SK-N-SH (cell line): Measurements from ENCODE around the gene SLC2A5. TPM values are rescaled to one million over a fixed set of nuclear protein-coding genes. Genes with fewer than 3 reads are reported as not detected.

Experiments
- CTCF ChIA-PET: fragments of 300-600, 350-600 bp; formaldehyde crosslinking; extraction: SDS; loops from one replicate; lab custom pipeline; 2021; lab: Yijun Ruan, JAX
- POLR2A ChIA-PET: fragments of 350-600 bp; sonication (Branson Sonifier 250); formaldehyde crosslinking; extraction: SDS; loops from one replicate; lab custom pipeline; 2020; ENCODE audit warnings: antibody characterized with exemption, inconsistent platforms; lab: Yijun Ruan, JAX
- DNase-seq: peaks from one replicate; pipeline ENCODE4 v3.0.0; 2012
- H2AFZ ChIP-seq: fragments of 200-600 bp; sonication (generic); 2 replicates; pipeline ENCODE4 v1.8.1; 2016; ENCODE audit warnings: antibody characterized with exemption, mild to moderate bottlenecking, low read depth
- H3F3A ChIP-seq: fragments of 200-600 bp; sonication (generic); replicated peaks from 2 replicates; pipeline ENCODE3; 2016; ENCODE audit warnings: antibody characterized with exemption, mild to moderate bottlenecking; ENCODE audit not compliant: insufficient read depth
- H3K27ac ChIP-seq, 2 experiments: fragments of 200-500 bp in 1 of 2; fragments of 200-600 bp in 1 of 2; sonication (Bioruptor generic) in 1 of 2; sonication (generic), shearing (Covaris generic) in 1 of 2; 2 replicates each; pipeline versions ENCODE4 v1.5.1 to v1.6.1; 2014 to 2016; ENCODE audit warnings: low read depth in 2 of 2, inconsistent platforms in 1 of 2, low read length in 1 of 2, mild to moderate bottlenecking in 1 of 2, mixed read lengths in 1 of 2
- H3K27me3 ChIP-seq: fragments of 200-600 bp; sonication (generic), shearing (Covaris generic); 2 replicates; pipeline ENCODE4 v1.6.1; 2016; ENCODE audit warnings: mixed run types; ENCODE audit not compliant: insufficient read depth
- H3K36me3 ChIP-seq, 2 experiments: fragments of 200-500 bp in 1 of 2; fragments of 200-600 bp in 1 of 2; sonication (Bioruptor generic) in 1 of 2; sonication (generic) in 1 of 2; replicated peaks in 1 of 2; 2 replicates each; pipeline versions ENCODE3 to v1.5.1; 2014 to 2016; ENCODE audit warnings: low read length in 1 of 2, mild to moderate bottlenecking in 1 of 2; ENCODE audit not compliant: insufficient read depth in 2 of 2, control insufficient read depth in 1 of 2
- H3K4me1 ChIP-seq, 2 experiments: fragments of 200-500 bp in 1 of 2; fragments of 200-600 bp in 1 of 2; sonication (Bioruptor generic) in 1 of 2; sonication (generic), shearing (Covaris generic) in 1 of 2; 2 replicates each; pipeline versions ENCODE4 v1.5.1 to v1.6.1; 2014 to 2016; ENCODE audit warnings: low read depth in 1 of 2, low read length in 1 of 2, mixed run types in 1 of 2; ENCODE audit not compliant: insufficient read depth in 2 of 2, control insufficient read depth in 1 of 2
- H3K4me2 ChIP-seq: fragments of 200-600 bp; sonication (generic), shearing (Covaris generic); 2 replicates; pipeline ENCODE4 v1.6.1; 2017; ENCODE audit warnings: mixed run types
- H3K4me3 ChIP-seq, 2 experiments: fragments of 200-500 bp in 1 of 2; fragments of 200-600 bp in 1 of 2; sonication (Bioruptor generic) in 1 of 2; sonication (generic), shearing (Covaris generic) in 1 of 2; 2 replicates each; pipeline versions ENCODE4 v1.5.1 to v1.8.1; 2014 to 2016; ENCODE audit warnings: low read depth in 2 of 2, inconsistent platforms in 1 of 2, low read length in 1 of 2, mild to moderate bottlenecking in 1 of 2, mixed read lengths in 1 of 2, moderate library complexity in 1 of 2
- H3K79me2 ChIP-seq: fragments of 200-600 bp; sonication (generic); 2 replicates; pipeline ENCODE4 v1.8.1; 2017; ENCODE audit warnings: mild to moderate bottlenecking; ENCODE audit not compliant: insufficient read depth
- H3K9ac ChIP-seq: fragments of 200-600 bp; sonication (generic); 2 replicates; pipeline ENCODE4 v1.6.1; 2017; ENCODE audit warnings: mixed run types
- H3K9me2 ChIP-seq: fragments of 200-600 bp; sonication (generic); 2 replicates; pipeline ENCODE4 v1.6.1; 2017; ENCODE audit warnings: mixed run types
- H3K9me3 ChIP-seq: fragments of 200-600 bp; sonication (generic); 2 replicates; pipeline ENCODE4 v1.6.1; 2017; ENCODE audit warnings: mixed run types, mild to moderate bottlenecking, moderate library complexity
- H4K20me1 ChIP-seq: fragments of 200-600 bp; sonication (generic); 2 replicates; pipeline ENCODE4 v1.6.1; 2017; ENCODE audit warnings: mild to moderate bottlenecking, mixed run types; ENCODE audit not compliant: insufficient read depth
- FOXJ3 ChIP-seq: sonication (generic); formaldehyde crosslinking; IDR thresholded peaks from 2 replicates; pipeline ENCODE4 v1.5.1; 2020; ENCODE audit warnings: mild to moderate bottlenecking, missing genetic modification reagents
- FOXM1 ChIP-seq: IDR thresholded peaks from 2 replicates; pipeline ENCODE4 v1.4.0; 2012; ENCODE audit warnings: low read depth, mild to moderate bottlenecking
- GABPA ChIP-seq: IDR thresholded peaks from 2 replicates; pipeline ENCODE4 v1.4.0; 2012; ENCODE audit warnings: low read depth, mild to moderate bottlenecking
- GATA2 ChIP-seq: sonication (generic); formaldehyde crosslinking; IDR thresholded peaks from 2 replicates; pipeline ENCODE4 v1.5.0; 2020; ENCODE audit warnings: mild to moderate bottlenecking, missing genetic modification reagents
- JUND ChIP-seq: IDR thresholded peaks from 2 replicates; pipeline ENCODE4 v1.4.0; 2012
- MXI1 ChIP-seq: IDR thresholded peaks from 2 replicates; pipeline ENCODE4 v1.6.1; 2012; ENCODE audit warnings: mild to moderate bottlenecking, low read depth, low read length, improper control_type of control experiment
- NFIC ChIP-seq: IDR thresholded peaks from 2 replicates; pipeline ENCODE4 v1.4.0; 2012; ENCODE audit warnings: borderline replicate concordance
- NRF1 ChIP-seq: IDR thresholded peaks from 2 replicates; pipeline ENCODE4 v1.6.1; 2012; ENCODE audit warnings: low read depth, mild to moderate bottlenecking, low read length
- POLR2AphosphoS5 ChIP-seq: IDR thresholded peaks from 2 replicates; pipeline ENCODE4 v1.6.1; 2012; ENCODE audit warnings: low read depth, low read length
- RAD21 ChIP-seq: IDR thresholded peaks from 2 replicates; pipeline ENCODE4 v1.6.1; 2012; ENCODE audit warnings: mild to moderate bottlenecking, low read length
- RCOR1 ChIP-seq: fragments of 150-350 bp; IDR thresholded peaks from 2 replicates; pipeline ENCODE4 v1.6.1; 2017; ENCODE audit warnings: antibody characterized with exemption, low read length
- RFX5 ChIP-seq: IDR thresholded peaks from 2 replicates; pipeline ENCODE4 v1.6.1; 2012; ENCODE audit warnings: mild to moderate bottlenecking, improper control_type of control experiment, low read length
- RXRA ChIP-seq: IDR thresholded peaks from 2 replicates; pipeline ENCODE4 v1.4.0; 2012; ENCODE audit warnings: low read depth, mild to moderate bottlenecking, borderline replicate concordance
- SMC3 ChIP-seq: IDR thresholded peaks from 2 replicates; pipeline ENCODE4 v1.6.1; 2012; ENCODE audit warnings: low read depth, low read length, improper control_type of control experiment
- TEAD4 ChIP-seq: IDR thresholded peaks from 2 replicates; pipeline ENCODE4 v1.4.0; 2012; ENCODE audit warnings: mild to moderate bottlenecking, borderline replicate concordance; ENCODE audit not compliant: insufficient read depth
- YY1 ChIP-seq: IDR thresholded peaks from 2 replicates; pipeline ENCODE4 v1.4.0; 2012; ENCODE audit warnings: low read depth, mild to moderate bottlenecking
- WGBS: methylation state at CpG from one replicate; pipeline ENCODE4 v1.1.6; 2017; ENCODE audit warnings: low lambda C conversion rate; 5-methylcytosine and 5-hydroxymethylcytosine counted together
- polyA plus RNA-seq, 3 experiments: library from polyadenylated mRNA; depleted of rRNA; stranded (reverse); fragments of >200 nt; gene quantifications; 2 replicates each; pipeline ENCODE4 v1.2.3, GENCODE V29; 2012
- TF ChIP-seq, protein P1 (sequence below): fragments of 200-600 bp; sonication (generic); IDR thresholded peaks from 2 replicates; pipeline ENCODE4 v1.6.1; 2017; ENCODE audit warnings: antibody characterized with exemption, mild to moderate bottlenecking, moderate library complexity
- TF ChIP-seq, protein P2 (sequence below): fragments of 150-350 bp; IDR thresholded peaks from 2 replicates; pipeline ENCODE4 v1.6.1; 2017; ENCODE audit warnings: antibody characterized with exemption, low read length, low read depth, borderline replicate concordance
- TF ChIP-seq, protein P3 (sequence below): fragments of 150-350 bp; IDR thresholded peaks from 2 replicates; pipeline ENCODE4 v1.6.1; 2016; ENCODE audit warnings: mild to moderate bottlenecking, low read depth, low read length
- TF ChIP-seq, protein P4 (sequence below): IDR thresholded peaks from 2 replicates; pipeline ENCODE4 v1.4.0; 2012; ENCODE audit warnings: low read depth, borderline replicate concordance

The SLC2A5 gene
- polyA plus RNA-seq, 1 of the 3 experiments (the other 2 are of a cell fraction) = 0.02 TPM

DNA sequence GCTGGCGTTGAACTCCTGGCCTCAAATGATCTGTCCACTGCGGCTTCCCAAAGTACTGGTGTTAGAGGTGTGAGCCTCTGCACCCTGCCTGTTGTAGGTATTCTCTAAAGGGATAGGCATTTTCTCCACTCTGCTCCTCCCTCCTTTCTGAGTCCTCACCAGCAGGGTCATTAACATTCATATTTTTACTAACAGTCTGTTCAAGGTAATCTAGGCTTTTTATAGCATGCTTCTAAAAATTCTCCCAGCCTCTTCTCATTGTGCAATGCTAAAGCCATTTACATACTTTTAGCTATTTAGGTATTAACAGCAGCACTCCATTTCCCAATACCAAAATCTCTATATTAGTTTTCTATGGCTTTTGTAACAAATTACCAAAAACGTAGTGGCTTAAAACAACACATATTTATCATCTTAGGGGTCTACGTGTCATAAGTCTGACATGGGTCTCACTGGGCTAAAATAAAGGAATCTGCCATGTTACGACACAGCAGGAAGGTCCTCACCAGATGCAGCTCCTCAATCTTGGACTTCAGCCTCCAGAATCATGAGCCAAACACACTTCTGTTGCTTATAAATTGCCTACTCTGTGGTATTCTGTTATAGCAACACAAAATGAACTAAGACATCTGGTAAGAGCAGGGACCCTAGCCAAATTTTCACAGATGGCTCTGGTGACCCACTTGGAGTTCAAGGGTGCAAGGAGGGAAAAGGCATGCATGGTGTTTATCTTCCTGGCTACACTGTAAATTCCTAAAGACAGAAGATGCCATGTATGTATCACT is 40.3 kb downstream of the SLC2A5 start:
- TF ChIP-seq RFX5 (no peak), FOXM1 (no peak), JUND (no peak), GATA2 (CRISPR knock-in tag) (no peak), POLR2AphosphoS5 (no peak), NRF1 (no peak), RAD21 (no peak)
- TF ChIP-seq, protein P1, sequence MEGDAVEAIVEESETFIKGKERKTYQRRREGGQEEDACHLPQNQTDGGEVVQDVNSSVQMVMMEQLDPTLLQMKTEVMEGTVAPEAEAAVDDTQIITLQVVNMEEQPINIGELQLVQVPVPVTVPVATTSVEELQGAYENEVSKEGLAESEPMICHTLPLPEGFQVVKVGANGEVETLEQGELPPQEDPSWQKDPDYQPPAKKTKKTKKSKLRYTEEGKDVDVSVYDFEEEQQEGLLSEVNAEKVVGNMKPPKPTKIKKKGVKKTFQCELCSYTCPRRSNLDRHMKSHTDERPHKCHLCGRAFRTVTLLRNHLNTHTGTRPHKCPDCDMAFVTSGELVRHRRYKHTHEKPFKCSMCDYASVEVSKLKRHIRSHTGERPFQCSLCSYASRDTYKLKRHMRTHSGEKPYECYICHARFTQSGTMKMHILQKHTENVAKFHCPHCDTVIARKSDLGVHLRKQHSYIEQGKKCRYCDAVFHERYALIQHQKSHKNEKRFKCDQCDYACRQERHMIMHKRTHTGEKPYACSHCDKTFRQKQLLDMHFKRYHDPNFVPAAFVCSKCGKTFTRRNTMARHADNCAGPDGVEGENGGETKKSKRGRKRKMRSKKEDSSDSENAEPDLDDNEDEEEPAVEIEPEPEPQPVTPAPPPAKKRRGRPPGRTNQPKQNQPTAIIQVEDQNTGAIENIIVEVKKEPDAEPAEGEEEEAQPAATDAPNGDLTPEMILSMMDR = no peak
- TF ChIP-seq, protein P2, sequence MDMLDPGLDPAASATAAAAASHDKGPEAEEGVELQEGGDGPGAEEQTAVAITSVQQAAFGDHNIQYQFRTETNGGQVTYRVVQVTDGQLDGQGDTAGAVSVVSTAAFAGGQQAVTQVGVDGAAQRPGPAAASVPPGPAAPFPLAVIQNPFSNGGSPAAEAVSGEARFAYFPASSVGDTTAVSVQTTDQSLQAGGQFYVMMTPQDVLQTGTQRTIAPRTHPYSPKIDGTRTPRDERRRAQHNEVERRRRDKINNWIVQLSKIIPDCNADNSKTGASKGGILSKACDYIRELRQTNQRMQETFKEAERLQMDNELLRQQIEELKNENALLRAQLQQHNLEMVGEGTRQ = no peak
- TF ChIP-seq, protein P3, sequence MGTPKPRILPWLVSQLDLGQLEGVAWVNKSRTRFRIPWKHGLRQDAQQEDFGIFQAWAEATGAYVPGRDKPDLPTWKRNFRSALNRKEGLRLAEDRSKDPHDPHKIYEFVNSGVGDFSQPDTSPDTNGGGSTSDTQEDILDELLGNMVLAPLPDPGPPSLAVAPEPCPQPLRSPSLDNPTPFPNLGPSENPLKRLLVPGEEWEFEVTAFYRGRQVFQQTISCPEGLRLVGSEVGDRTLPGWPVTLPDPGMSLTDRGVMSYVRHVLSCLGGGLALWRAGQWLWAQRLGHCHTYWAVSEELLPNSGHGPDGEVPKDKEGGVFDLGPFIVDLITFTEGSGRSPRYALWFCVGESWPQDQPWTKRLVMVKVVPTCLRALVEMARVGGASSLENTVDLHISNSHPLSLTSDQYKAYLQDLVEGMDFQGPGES = no peak
- TF ChIP-seq, all 33 proteins: peak for 0
- no peaks in the 10 kb centered on the region for H3K79me2 ChIP-seq
- CTCF ChIA-PET = no interaction called here

DNA sequence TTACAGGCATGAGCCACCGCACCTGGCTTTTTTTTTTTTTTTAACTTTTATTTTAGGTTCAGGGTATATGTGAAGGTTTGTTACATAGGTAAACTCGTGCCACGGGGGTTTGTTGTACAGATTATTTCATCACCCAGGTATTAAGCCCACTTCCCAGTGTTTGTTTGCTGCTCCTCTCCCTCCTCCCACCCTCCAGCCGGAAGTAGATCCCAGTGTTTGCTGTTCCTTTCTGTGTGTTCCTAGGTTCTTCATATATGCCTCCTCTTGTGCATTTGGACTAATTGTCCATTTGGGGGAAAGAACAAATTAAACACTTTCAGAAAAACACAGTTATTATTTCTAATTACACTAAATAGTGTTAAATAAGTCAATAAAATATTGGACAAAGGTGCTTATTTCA is 42.1 kb downstream of the SLC2A5 start:
- ChIA-PET POLR2A (no interaction called here), CTCF (no interaction called here)
- H3K9ac ChIP-seq = no peak overlapping the region
- H3K27ac ChIP-seq = no peak overlapping the region
- no peak for DNase-seq
- H3K4me2 ChIP-seq = no peak overlapping the region
- no peak overlapping the region for H2AFZ ChIP-seq
- no peaks in the 10 kb centered on the region for H3K36me3 ChIP-seq
- H3K9me3 ChIP-seq = no peaks in the 10 kb centered on the region
- no peaks in the 10 kb centered on the region for H3K79me2 ChIP-seq
- no peaks in the 10 kb centered on the region for H3K4me1 ChIP-seq
- no peak overlapping the region for H3K4me3 ChIP-seq
- H3K9me2 ChIP-seq = no peaks in the 10 kb centered on the region
- H4K20me1 ChIP-seq = no peaks in the 10 kb centered on the region
- no peaks in the 10 kb centered on the region for H3F3A ChIP-seq
- no peaks in the 10 kb centered on the region for H3K27me3 ChIP-seq
- 59% methylated on average over 4 of the region's 4 CpGs for WGBS
- no peak for TF ChIP-seq FOXJ3
- TF ChIP-seq, protein P4, sequence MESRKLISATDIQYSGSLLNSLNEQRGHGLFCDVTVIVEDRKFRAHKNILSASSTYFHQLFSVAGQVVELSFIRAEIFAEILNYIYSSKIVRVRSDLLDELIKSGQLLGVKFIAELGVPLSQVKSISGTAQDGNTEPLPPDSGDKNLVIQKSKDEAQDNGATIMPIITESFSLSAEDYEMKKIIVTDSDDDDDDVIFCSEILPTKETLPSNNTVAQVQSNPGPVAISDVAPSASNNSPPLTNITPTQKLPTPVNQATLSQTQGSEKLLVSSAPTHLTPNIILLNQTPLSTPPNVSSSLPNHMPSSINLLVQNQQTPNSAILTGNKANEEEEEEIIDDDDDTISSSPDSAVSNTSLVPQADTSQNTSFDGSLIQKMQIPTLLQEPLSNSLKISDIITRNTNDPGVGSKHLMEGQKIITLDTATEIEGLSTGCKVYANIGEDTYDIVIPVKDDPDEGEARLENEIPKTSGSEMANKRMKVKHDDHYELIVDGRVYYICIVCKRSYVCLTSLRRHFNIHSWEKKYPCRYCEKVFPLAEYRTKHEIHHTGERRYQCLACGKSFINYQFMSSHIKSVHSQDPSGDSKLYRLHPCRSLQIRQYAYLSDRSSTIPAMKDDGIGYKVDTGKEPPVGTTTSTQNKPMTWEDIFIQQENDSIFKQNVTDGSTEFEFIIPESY = no peak
- TF ChIP-seq SMC3 = no peak
- no peak for TF ChIP-seq YY1
- no peak for TF ChIP-seq TEAD4
- no peak for TF ChIP-seq MXI1
- TF ChIP-seq RXRA = no peak
- TF ChIP-seq RAD21 = no peak
- TF ChIP-seq RFX5 = no peak
- no peak for TF ChIP-seq GABPA
- TF ChIP-seq NFIC = no peak
- no peak for TF ChIP-seq RCOR1

More for the DNA sequence above, 40.3 kb downstream of the SLC2A5 start:
- no peak for DNase-seq
- POLR2A ChIA-PET = no interaction called here
- Histone ChIP-seq H4K20me1 (no peaks in the 10 kb centered on the region), H3K9ac (no peak overlapping the region), H3K9me2 (no peaks in the 10 kb centered on the region), H2AFZ (no peak overlapping the region), H3F3A (no peaks in the 10 kb centered on the region), H3K27me3 (no peaks in the 10 kb centered on the region), H3K4me1 (no peaks in the 10 kb centered on the region), H3K4me2 (no peak overlapping the region), H3K4me3 (no peak overlapping the region), H3K27ac (no peak overlapping the region), H3K9me3 (no peaks in the 10 kb centered on the region), H3K36me3 (no peaks in the 10 kb centered on the region)
- 48% methylated on average over 4 of the region's 5 CpGs for WGBS
